Muscle layer of duodenum (tissue), 2 donors: ENCODE measurements around the gene OR6X1.

Source experiments
- H3K27ac ChIP-seq: one replicate; pipeline ENCODE4 v1.7.0; 2013; ENCODE audit warnings: mild to moderate bottlenecking, low read length
- H3K27me3 ChIP-seq: one replicate; pipeline ENCODE4 v1.7.0; 2013; ENCODE audit warnings: low read depth, mild to moderate bottlenecking, control low read depth, low read length
- H3K36me3 ChIP-seq, 2 donors: one replicate each; pipeline ENCODE4 v1.7.0; 2013; ENCODE audit warnings: low read length in 2 of 2, control low read depth in 1 of 2, mild to moderate bottlenecking in 1 of 2; ENCODE audit not compliant: insufficient read depth in 2 of 2, control insufficient read depth in 1 of 2
- H3K4me1 ChIP-seq, 2 donors: one replicate each; pipeline ENCODE4 v1.7.0; 2013; ENCODE audit warnings: low read length in 2 of 2, mild to moderate bottlenecking in 2 of 2, control low read depth in 1 of 2, moderate library complexity in 1 of 2; ENCODE audit not compliant: insufficient read depth in 2 of 2, control insufficient read depth in 1 of 2
- H3K4me3 ChIP-seq, 2 donors: one replicate each; pipeline ENCODE4 v1.7.0; 2013; ENCODE audit warnings: low read length in 2 of 2, low read depth in 1 of 2, mild to moderate bottlenecking in 1 of 2
- H3K9me3 ChIP-seq, 2 donors: one replicate each; pipeline ENCODE4 v1.7.0; 2013; ENCODE audit warnings: low read length in 2 of 2, control low read depth in 1 of 2, mild to moderate bottlenecking in 1 of 2; ENCODE audit not compliant: control insufficient read depth in 1 of 2
- donor health status: healthy.

OR6X1 gene

DNA sequence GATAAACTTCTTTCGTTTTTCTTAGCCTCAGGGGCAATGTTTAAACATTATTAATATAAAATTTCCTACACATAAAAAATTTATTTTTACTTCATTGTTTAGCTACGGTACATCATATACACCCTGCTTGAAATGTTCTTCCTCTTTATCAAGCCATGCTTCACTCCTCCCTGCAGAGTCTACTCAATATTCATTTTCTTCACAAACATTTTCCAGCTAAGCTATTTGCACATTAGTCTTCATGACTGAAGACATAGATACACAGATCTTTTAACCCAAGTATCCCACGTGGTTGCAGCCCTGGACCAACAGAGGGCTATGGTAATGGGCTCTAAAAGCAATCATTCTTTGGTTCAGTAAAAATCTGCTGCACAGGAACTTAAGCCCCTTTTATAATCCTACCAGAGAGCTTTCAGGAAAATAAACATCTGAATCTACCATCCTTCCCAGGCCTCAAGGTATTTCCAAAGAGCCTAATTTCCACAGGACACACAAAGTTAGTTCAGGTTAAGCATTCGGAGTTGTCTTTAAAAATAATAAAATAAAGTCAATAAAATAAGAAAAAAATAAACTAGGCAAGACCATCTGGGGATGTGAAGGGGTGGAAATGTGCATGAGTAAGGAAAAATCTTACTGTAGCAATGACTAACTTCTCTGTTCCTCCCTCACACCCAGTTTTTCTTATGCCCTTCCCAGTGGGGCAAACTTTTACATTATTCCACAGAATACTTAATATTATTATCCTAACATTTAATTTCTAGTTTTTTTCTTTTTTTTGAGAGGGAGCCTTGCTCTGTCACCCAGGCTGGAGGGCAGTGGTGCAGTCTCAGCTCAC, 21.6 kb upstream of the OR6X1 start:
- Histone ChIP-seq H3K4me1 (no peaks in the 10 kb centered on the region), H3K27me3 (no peaks in the 10 kb centered on the region), H3K9me3 (no peaks in the 10 kb centered on the region), H3K27ac (no peak overlapping the region), H3K4me3 (no peak overlapping the region), H3K36me3 (no peaks in the 10 kb centered on the region)

DNA sequence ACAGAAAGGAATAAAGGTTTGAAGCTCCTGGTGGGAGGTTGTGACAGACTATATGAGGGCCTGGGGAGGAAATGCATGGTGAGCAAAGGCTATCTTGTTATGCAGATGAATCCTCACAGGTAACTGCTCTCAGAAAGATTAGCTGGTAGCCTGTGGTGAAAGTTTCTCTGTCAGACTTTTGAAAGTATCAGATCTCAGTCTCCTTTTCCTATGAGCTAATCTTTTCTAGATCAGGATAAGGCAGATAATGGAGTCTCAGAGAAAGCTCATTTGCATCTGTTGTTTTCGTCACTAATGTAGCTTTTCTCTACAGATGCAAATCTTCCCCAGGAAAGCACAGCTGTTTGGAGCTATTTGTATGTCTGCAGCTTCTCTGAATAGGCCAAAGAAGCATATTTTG, 21.0 kb upstream of the OR6X1 start:
- H3K4me3 ChIP-seq: no peak overlapping the region
- H3K27me3 ChIP-seq: no peaks in the 10 kb centered on the region
- no peaks in the 10 kb centered on the region for H3K36me3 ChIP-seq
- H3K27ac ChIP-seq: no peak overlapping the region
- no peaks in the 10 kb centered on the region for H3K9me3 ChIP-seq
- no peaks in the 10 kb centered on the region for H3K4me1 ChIP-seq

DNA sequence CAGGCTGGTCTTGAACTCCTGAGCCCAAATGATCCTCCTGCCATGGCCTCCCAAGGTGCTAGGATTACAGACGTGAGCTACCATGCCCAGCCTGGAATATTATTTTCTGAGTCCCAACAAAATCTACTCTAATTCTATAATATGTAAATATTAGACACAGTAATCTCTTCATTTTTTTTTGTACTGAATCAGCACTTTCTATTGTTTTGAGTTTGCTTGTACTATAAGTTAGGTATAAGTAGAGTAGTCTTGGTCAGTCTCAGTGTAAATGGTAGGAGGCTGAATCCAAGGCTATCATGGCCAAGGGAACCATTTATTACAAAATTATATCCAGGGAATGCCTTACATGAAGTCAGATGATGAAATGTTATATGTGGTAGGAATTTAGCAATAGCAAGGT, 19.6 kb upstream of the OR6X1 start:
- no peaks in the 10 kb centered on the region for H3K27me3 ChIP-seq
- no peak overlapping the region for H3K27ac ChIP-seq
- H3K36me3 ChIP-seq: no peaks in the 10 kb centered on the region
- H3K4me3 ChIP-seq: no peak overlapping the region
- no peaks in the 10 kb centered on the region for H3K4me1 ChIP-seq
- H3K9me3 ChIP-seq: no peaks in the 10 kb centered on the region

DNA sequence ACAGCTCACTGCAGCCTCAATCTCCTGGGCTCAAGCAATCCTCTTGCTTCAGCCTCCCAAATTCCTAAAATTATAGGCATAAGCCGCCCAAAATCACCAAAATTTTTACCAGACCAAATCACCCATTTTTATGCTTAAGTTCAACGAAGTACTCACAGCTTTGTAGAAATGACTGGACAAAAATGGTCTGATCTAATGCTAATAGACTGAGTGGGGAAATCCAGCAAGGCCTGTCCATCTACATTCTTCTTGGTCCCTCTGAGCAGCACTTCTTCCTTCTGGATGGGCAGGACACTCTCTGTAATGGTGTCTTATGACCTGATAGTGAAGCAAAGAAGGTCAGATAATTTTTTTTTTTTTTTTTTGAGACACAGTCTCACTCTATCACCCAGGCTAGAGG, 18.7 kb upstream of the OR6X1 start:
- H3K27me3 ChIP-seq: no peaks in the 10 kb centered on the region
- H3K9me3 ChIP-seq: no peaks in the 10 kb centered on the region
- H3K4me1 ChIP-seq: no peaks in the 10 kb centered on the region
- no peak overlapping the region for H3K27ac ChIP-seq
- no peak overlapping the region for H3K4me3 ChIP-seq
- H3K36me3 ChIP-seq: no peaks in the 10 kb centered on the region

DNA sequence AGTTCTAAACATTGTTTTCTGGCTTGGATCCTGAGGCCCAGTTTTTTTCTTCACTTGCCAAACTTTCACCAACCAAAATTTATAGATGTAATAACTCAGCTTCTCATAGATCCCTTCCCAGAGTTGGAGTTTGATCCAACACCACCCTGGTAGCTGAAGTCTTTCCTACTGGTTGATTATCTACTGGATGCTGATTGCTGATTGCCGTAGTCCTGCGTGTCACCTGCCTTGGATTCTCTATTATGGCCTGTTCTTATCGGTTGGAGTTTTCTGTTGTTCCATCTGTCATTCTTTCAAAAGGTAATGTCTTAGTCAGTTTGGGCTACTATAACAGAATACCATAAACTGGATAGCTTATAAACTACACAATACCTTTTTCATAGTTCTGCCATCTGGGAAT, 17.3 kb upstream of the OR6X1 start:
- no peaks in the 10 kb centered on the region for H3K9me3 ChIP-seq

DNA sequence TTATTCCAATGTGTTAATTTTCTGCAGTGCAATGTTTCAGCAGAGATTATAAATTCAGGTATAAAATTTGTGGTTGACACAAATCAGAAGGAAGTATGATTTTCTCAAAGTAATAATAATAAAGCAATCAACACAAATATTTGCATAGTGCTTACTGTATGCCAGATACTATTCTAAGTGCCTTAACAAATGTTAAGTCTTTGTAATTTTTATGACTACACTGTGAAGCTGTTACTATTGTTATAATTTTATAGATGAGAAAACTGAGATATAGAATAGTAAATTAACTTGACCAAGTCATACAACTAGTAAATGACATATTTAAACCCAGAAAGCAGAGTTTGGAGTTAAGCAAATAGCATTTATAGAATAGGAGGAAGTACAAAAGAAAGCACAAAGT, 16.4 kb upstream of the OR6X1 start:
- H3K4me3 ChIP-seq: no peak overlapping the region
- no peak overlapping the region for H3K27ac ChIP-seq
- H3K36me3 ChIP-seq: no peaks in the 10 kb centered on the region
- H3K4me1 ChIP-seq: no peaks in the 10 kb centered on the region
- H3K9me3 ChIP-seq: no peaks in the 10 kb centered on the region
- no peaks in the 10 kb centered on the region for H3K27me3 ChIP-seq

More for the DNA sequence above, 17.3 kb upstream of the OR6X1 start:
- Histone ChIP-seq H3K27me3 (no peaks in the 10 kb centered on the region), H3K27ac (no peak overlapping the region), H3K4me1 (no peaks in the 10 kb centered on the region), H3K4me3 (no peak overlapping the region), H3K36me3 (no peaks in the 10 kb centered on the region)

DNA sequence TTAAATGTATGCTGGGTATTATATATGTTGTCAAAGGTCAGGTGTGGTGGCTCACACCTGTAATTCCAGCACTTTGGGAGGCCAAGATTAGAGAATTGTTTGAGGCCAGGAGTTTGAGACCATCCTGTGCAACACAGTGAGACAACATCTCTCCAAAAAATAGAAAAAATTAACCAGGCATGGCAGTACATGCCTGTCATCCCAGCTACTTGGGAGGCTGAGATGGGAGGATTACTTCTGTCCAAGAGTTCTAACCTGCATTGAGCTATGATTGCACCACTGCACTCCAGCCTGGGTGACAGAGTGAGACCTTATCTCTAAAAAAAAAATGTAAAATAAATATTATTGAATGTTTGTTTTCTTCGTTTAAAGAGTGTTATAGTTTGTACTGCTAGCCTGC, 11.3 kb upstream of the OR6X1 start:
- Histone ChIP-seq H3K9me3 (peaks cover 10 to 14% of the 10 kb centered on the region in 2 donors), H3K36me3 (no peaks in the 10 kb centered on the region), H3K4me1 (no peaks in the 10 kb centered on the region), H3K4me3 (no peak overlapping the region), H3K27me3 (no peaks in the 10 kb centered on the region), H3K27ac (no peak overlapping the region)

DNA sequence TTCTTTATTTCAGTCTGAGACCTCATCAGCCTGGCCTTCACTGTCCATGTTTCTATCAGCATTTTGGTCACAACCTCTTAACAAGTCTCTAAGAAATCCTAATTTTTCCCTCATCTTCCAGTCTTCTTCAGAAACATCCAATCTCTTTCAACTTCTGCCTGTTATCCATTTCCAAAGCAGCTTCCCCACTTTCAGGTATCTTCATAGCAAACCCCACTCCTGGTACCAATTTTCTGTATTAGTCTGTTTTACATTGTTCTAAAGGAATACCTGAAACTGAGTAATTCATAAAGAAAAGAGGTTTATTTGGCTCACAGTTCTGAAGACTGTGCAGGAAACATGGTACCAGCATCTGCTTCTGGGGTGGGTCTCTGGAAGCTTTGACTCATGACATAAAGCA, 8.1 kb upstream of the OR6X1 start:
- peaks cover 10 to 14% of the 10 kb centered on the region in 2 donors for H3K9me3 ChIP-seq
- no peak overlapping the region for H3K4me3 ChIP-seq
- H3K4me1 ChIP-seq: no peaks in the 10 kb centered on the region
- no peak overlapping the region for H3K27ac ChIP-seq
- H3K36me3 ChIP-seq: no peaks in the 10 kb centered on the region
- no peaks in the 10 kb centered on the region for H3K27me3 ChIP-seq

DNA sequence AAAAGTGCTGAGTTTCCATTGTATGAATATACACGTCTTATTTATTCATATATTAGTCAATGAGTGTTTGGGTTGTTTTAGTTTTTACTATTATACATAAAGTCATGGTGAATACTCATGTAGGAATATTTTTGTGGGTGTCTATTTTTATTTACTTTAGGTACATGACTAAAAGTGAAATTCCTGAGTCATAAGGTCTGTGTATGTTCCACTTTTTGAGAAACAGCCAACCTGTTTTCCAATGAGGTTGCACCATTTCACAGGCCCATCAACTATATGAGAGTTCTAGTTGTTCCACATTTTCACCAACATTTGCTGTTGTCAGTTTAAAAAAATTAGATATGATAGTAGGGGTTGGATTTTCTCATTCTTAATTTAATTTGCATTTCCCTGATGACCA, 6.6 kb upstream of the OR6X1 start:
- Histone ChIP-seq H3K9me3 (peaks cover 10 to 14% of the 10 kb centered on the region in 2 donors), H3K36me3 (no peaks in the 10 kb centered on the region), H3K4me3 (no peak overlapping the region), H3K27me3 (no peaks in the 10 kb centered on the region), H3K27ac (no peak overlapping the region), H3K4me1 (no peaks in the 10 kb centered on the region)

DNA sequence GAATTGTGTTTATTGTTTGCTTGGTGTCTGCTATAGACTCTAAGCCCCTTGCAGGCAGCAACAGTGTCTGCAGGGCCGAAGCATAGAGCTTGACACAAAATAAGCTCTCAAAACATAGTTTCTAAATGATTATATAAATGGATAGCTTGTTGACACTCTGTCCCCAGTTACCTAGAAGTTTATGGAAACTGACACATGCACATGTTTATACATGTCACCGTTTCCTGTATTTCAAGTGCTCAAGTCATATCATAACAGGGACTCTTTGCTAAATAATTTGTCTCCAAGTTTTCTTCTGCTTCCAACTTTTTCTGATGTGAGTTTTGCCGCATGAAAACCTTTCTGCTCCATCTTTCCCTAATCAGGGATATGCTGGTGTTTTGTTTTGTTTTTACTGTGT, 3.7 kb upstream of the OR6X1 start:
- Histone ChIP-seq H3K27ac (no peak overlapping the region), H3K27me3 (no peaks in the 10 kb centered on the region), H3K4me3 (no peak overlapping the region), H3K9me3 (peaks cover 10 to 14% of the 10 kb centered on the region in 2 donors), H3K36me3 (no peaks in the 10 kb centered on the region), H3K4me1 (no peaks in the 10 kb centered on the region)

DNA sequence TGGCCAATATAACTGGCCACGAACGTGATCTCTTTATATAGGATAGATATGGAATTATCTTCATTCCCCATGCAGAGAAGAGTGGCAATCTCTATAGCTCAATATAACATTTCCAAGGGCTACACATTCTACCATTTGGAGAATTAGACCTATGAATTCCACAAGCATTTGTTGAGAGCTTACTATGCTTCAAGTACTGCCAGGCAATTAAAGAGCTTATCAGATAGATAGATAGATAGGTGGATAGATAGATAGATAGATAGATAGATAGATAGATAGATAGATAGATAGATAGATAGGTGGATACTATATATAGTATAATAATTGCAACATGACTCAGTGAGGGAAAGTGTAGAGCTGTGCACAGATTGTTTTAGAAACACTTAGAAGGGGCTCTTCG, 1.5 kb upstream of the OR6X1 start:
- Histone ChIP-seq H3K4me1 (no peaks in the 10 kb centered on the region), H3K4me3 (no peak overlapping the region), H3K27me3 (no peaks in the 10 kb centered on the region), H3K9me3 (no peaks in the 10 kb centered on the region), H3K27ac (no peak overlapping the region), H3K36me3 (no peaks in the 10 kb centered on the region)

DNA sequence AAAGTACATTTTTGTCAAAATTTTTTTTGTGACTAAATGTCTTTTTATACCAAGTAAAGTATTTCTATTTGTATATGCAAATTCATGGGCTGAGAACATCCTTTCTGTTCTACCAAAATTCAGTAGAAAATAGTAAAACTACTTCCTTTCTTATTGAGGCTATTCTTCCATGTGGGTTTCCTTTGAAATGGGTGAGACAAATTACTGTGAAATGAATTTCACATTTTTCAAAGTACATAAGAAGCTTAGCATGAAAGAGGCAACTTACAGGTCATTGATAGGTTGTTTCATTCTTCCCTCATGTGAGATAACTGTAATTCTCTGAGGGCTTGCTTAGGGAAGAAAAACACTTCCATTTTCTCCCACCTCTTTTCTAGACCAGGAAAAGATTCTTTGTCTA, 1.0 kb upstream of the OR6X1 start:
- Histone ChIP-seq H3K4me1 (no peaks in the 10 kb centered on the region), H3K27ac (no peak overlapping the region), H3K4me3 (no peak overlapping the region), H3K9me3 (no peaks in the 10 kb centered on the region), H3K36me3 (no peaks in the 10 kb centered on the region), H3K27me3 (no peaks in the 10 kb centered on the region)
